ENCODE results near the gene MCM7.

The MCM7 gene

GRCh38 chr7:100095289-100095688 is 5.9 kb downstream of the MCM7 start:
- TF ChIP-seq, protein P1, sequence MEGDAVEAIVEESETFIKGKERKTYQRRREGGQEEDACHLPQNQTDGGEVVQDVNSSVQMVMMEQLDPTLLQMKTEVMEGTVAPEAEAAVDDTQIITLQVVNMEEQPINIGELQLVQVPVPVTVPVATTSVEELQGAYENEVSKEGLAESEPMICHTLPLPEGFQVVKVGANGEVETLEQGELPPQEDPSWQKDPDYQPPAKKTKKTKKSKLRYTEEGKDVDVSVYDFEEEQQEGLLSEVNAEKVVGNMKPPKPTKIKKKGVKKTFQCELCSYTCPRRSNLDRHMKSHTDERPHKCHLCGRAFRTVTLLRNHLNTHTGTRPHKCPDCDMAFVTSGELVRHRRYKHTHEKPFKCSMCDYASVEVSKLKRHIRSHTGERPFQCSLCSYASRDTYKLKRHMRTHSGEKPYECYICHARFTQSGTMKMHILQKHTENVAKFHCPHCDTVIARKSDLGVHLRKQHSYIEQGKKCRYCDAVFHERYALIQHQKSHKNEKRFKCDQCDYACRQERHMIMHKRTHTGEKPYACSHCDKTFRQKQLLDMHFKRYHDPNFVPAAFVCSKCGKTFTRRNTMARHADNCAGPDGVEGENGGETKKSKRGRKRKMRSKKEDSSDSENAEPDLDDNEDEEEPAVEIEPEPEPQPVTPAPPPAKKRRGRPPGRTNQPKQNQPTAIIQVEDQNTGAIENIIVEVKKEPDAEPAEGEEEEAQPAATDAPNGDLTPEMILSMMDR (IDR thresholded peaks at IDR 0.05): no peak

- TF ChIP-seq, protein P1 (IDR thresholded peaks at IDR 0.05): no peak
These were observed 7.2 kb downstream of the MCM7 start for GRCh38 chr7:100093925-100094486.

- TF ChIP-seq, protein P1 (IDR thresholded peaks at IDR 0.05): no peak
These were observed 7.7 kb downstream of the MCM7 start for GRCh38 chr7:100093498-100093897.

DNA sequence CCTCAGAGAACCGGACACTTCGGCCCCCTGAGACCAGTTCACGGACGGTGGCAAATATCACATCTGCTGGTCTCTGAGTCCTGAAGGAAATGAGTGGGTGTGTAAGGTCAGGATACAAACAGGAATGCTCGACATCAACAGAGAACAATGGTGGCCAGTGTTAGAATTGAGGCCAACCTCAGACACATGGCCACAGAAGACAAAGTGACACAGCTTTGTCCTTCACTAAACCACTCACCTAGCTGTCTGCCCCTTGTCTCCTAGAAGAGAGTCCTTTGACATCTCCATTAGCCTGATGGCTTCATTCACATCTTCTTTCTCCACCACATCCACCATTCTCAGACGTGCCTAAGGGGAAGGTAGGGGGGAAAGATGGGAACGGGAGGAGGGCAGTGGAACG is 8.1 kb downstream of the MCM7 start:
- TF ChIP-seq, protein P1 (IDR thresholded peaks at IDR 0.05): no peak

- TF ChIP-seq, protein P1 (IDR thresholded peaks at IDR 0.05): no peak
These were observed 9.6 kb downstream of the MCM7 start for GRCh38 chr7:100091411-100092181.

GRCh38 chr7:100090527-100091410 is 10.4 kb downstream of the MCM7 start:
- TF ChIP-seq, protein P1 (IDR thresholded peaks at IDR 0.05): no peak

DNA sequence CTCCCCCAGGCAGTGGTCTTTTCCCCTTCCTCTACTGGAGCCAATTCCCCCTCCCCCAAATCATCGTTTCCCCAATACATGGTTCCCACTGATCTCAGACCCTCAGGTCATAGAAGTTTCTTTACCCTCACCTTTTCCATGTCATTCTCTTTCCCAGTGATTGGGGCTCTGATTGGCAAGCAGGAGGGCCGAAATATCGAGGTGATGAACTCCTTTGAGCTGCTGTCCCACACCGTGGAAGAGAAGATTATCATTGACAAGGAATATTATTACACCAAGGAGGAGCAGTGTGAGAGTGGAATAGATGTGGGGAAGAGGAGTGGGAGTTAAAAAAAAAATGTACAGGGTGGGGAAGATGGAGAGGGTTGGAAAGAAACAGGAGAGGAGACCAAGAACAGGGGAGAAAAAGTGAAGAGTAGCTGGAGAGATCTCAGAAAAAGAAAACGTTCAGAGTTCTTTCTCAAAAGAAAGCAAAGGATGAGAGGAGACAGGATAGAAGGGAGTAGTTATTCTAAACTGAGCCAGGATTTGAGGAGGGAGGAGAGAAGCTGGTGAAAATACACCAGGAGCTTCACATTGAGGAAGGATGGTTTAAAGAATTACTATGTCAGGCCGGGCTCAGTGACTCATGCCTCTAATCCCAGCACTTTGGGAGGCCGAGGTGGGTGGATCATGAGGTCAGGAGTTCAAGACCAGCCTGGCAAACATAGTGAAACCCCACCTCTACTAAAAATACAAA is 11.6 kb downstream of the MCM7 start:
- TF ChIP-seq, protein P1 (IDR thresholded peaks at IDR 0.05): no peak

Data from LNCAP (cell line).